Measurements from ENCODE around the gene KRT5.

DNA sequence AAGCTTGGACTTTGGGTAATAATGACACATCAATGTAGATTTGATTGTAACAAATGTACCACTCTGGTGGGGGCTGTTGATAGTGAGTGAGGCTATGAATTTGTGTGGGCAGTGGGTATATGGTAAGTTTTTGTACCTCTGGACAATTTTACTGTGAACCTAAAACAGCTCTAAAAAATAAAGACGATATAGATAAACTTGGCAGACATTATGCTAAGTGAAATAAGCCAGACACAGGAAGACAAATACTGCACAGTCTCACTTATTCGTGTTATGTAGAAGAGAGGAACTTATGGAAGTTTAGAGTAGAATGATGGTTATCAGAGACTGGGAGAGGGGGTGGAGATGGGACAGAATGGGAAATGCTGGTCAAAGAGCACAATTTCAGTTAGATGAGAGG is 55.3 kb downstream of the KRT5 start:
- TF ChIP-seq, protein P1, sequence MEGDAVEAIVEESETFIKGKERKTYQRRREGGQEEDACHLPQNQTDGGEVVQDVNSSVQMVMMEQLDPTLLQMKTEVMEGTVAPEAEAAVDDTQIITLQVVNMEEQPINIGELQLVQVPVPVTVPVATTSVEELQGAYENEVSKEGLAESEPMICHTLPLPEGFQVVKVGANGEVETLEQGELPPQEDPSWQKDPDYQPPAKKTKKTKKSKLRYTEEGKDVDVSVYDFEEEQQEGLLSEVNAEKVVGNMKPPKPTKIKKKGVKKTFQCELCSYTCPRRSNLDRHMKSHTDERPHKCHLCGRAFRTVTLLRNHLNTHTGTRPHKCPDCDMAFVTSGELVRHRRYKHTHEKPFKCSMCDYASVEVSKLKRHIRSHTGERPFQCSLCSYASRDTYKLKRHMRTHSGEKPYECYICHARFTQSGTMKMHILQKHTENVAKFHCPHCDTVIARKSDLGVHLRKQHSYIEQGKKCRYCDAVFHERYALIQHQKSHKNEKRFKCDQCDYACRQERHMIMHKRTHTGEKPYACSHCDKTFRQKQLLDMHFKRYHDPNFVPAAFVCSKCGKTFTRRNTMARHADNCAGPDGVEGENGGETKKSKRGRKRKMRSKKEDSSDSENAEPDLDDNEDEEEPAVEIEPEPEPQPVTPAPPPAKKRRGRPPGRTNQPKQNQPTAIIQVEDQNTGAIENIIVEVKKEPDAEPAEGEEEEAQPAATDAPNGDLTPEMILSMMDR (IDR thresholded peaks at IDR 0.05 in 4 of 5, conservative IDR thresholded peaks at IDR 0.05 in 1 of 5): no peak
- no peak for TF ChIP-seq POLR2A (IDR thresholded peaks at IDR 0.05)
